Mucosa of stomach (tissue), 1 donor: ENCODE measurements around the gene STAT5A.
"Not testable (repeated sequence)": the region's sequence is repeated elsewhere in the genome, so short reads cannot be mapped to it uniquely, and the experiment has no call there.

Experiments
- H3K27me3 ChIP-seq: one replicate; pipeline ENCODE4 v1.7.0; 2013; ENCODE audit warnings: mild to moderate bottlenecking, low read length; ENCODE audit not compliant: control insufficient read depth, insufficient read depth
- H3K36me3 ChIP-seq: one replicate; pipeline ENCODE4 v1.7.0; 2013; ENCODE audit warnings: low read length; ENCODE audit not compliant: control insufficient read depth, insufficient read depth
- H3K4me1 ChIP-seq: one replicate; pipeline ENCODE4 v1.7.0; 2013; ENCODE audit warnings: mild to moderate bottlenecking, low read length; ENCODE audit not compliant: control insufficient read depth, insufficient read depth
- H3K4me3 ChIP-seq: one replicate; pipeline ENCODE4 v1.7.0; 2013; ENCODE audit warnings: low read length
- H3K9ac ChIP-seq: one replicate; pipeline ENCODE4 v1.7.0; 2013; ENCODE audit warnings: mild to moderate bottlenecking, low read length, moderate library complexity
- H3K9me3 ChIP-seq: one replicate; pipeline ENCODE4 v1.7.0; 2013; ENCODE audit warnings: mild to moderate bottlenecking, low read length, moderate library complexity; ENCODE audit not compliant: control insufficient read depth
- donor health status: Pancreatic carcinoma.

Gene STAT5A

GRCh38 chr17:42289611-42290181 is 1.4 kb downstream of the STAT5A start:
- Histone ChIP-seq H3K4me3 (no peak overlapping the region), H3K27me3 (peaks cover 4% of the 10 kb centered on the region), H3K36me3 (no peaks in the 10 kb centered on the region), H3K4me1 (peaks cover 27% of the 10 kb centered on the region), H3K9ac (no peak overlapping the region), H3K9me3 (no peaks in the 10 kb centered on the region)

GRCh38 chr17:42290577-42290976 is 2.3 kb downstream of the STAT5A start:
- H3K4me1 ChIP-seq = peaks cover 27% of the 10 kb centered on the region
- H3K4me3 ChIP-seq = no peak overlapping the region
- no peaks in the 10 kb centered on the region for H3K36me3 ChIP-seq
- peaks cover 4% of the 10 kb centered on the region for H3K27me3 ChIP-seq
- H3K9me3 ChIP-seq = no peaks in the 10 kb centered on the region
- H3K9ac ChIP-seq = no peak overlapping the region

- Histone ChIP-seq H3K9ac (no peak overlapping the region), H3K4me1 (peaks cover 27% of the 10 kb centered on the region), H3K27me3 (peaks cover 4% of the 10 kb centered on the region), H3K4me3 (no peak overlapping the region), H3K9me3 (no peaks in the 10 kb centered on the region), H3K36me3 (no peaks in the 10 kb centered on the region)
Observed at GRCh38 chr17:42291129-42291528, 2.8 kb downstream of the STAT5A start.

GRCh38 chr17:42294469-42295398 is 6.4 kb downstream of the STAT5A start:
- H3K27me3 ChIP-seq = no peaks in the 10 kb centered on the region
- H3K4me3 ChIP-seq = no peak overlapping the region
- no peaks in the 10 kb centered on the region for H3K36me3 ChIP-seq
- H3K9me3 ChIP-seq = no peaks in the 10 kb centered on the region
- H3K9ac ChIP-seq = no peak overlapping the region
- H3K4me1 ChIP-seq = no peaks in the 10 kb centered on the region

GRCh38 chr17:42296012-42296411 is 7.7 kb downstream of the STAT5A start:
- Histone ChIP-seq H3K4me3 (no peak overlapping the region), H3K36me3 (no peaks in the 10 kb centered on the region), H3K27me3 (no peaks in the 10 kb centered on the region), H3K4me1 (no peaks in the 10 kb centered on the region), H3K9ac (no peak overlapping the region), H3K9me3 (no peaks in the 10 kb centered on the region)

DNA sequence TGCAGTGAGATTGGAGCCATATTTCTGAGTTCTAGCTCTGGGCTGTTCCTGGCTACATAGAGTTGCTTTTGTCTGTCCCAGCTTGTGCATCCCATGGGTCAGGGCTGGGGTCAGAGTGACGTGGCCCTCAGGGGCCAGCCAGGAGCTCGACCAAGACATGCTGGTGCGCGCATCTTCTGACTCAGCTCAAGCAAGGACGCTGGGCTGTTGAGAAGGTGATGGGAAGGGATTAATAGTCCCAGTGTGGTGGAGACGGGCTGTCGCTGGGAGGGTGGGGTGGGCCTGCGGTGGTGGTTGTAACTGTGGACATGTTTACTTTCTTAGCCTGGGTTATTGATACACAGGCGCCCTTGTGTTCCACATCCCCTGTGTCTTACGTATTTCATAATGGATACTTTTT is 9.5 kb downstream of the STAT5A start:
- not testable (repeated sequence) for H3K4me1 ChIP-seq, H3K36me3 ChIP-seq, H3K9me3 ChIP-seq, H3K9ac ChIP-seq, H3K27me3 ChIP-seq, H3K4me3 ChIP-seq

DNA sequence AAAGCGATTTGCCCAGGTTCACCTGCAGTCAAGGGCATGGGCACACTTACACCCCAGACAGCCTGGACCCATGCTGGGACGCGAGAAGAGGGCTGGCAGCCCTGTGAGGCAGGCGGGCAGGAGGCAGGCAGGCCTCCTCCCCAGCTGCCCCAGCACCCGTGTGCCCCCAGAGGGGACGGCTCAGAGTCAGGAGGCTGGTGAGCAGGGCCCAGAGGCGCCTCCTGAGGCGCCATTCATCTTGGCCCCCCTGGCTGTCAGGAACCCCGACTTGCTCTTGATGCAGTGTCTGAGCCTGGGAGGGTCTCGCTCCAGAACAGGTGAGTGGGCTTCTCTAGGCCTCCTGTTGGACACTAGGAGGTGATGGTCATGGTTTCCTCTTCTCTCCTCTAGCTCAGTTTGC is 11.1 kb downstream of the STAT5A start:
- not testable (repeated sequence) for H3K9me3 ChIP-seq, H3K4me1 ChIP-seq, H3K36me3 ChIP-seq, H3K27me3 ChIP-seq, H3K9ac ChIP-seq, H3K4me3 ChIP-seq

DNA sequence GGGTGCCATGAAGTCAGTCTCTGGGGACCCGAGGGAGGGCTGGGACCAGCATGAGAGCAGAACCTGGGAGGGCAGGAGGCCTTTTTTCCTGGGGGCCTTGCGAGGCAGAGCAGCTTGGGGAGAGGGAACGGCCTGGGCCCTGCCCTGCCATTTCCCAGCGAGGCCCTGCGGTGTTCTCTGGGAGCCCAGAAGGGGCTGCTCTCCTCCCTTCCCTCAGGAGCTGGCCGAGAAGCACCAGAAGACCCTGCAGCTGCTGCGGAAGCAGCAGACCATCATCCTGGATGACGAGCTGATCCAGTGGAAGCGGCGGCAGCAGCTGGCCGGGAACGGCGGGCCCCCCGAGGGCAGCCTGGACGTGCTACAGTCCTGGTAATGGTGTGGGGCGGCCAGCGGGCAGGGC is 11.6 kb downstream of the STAT5A start:
- not testable (repeated sequence) for H3K9ac ChIP-seq, H3K36me3 ChIP-seq, H3K4me1 ChIP-seq, H3K27me3 ChIP-seq, H3K4me3 ChIP-seq, H3K9me3 ChIP-seq

GRCh38 chr17:42301022-42301421 is 12.7 kb downstream of the STAT5A start:
- H3K9ac ChIP-seq = no peak overlapping the region
- H3K36me3 ChIP-seq = peaks cover 9% of the 10 kb centered on the region
- no peaks in the 10 kb centered on the region for H3K4me1 ChIP-seq
- no peaks in the 10 kb centered on the region for H3K9me3 ChIP-seq
- H3K4me3 ChIP-seq = no peak overlapping the region
- H3K27me3 ChIP-seq = no peaks in the 10 kb centered on the region

GRCh38 chr17:42303694-42304093 is 15.4 kb downstream of the STAT5A start:
- H3K9me3 ChIP-seq = no peaks in the 10 kb centered on the region
- no peak overlapping the region for H3K9ac ChIP-seq
- H3K27me3 ChIP-seq = no peaks in the 10 kb centered on the region
- no peak overlapping the region for H3K4me3 ChIP-seq
- no peaks in the 10 kb centered on the region for H3K4me1 ChIP-seq
- peaks cover 14% of the 10 kb centered on the region for H3K36me3 ChIP-seq

DNA sequence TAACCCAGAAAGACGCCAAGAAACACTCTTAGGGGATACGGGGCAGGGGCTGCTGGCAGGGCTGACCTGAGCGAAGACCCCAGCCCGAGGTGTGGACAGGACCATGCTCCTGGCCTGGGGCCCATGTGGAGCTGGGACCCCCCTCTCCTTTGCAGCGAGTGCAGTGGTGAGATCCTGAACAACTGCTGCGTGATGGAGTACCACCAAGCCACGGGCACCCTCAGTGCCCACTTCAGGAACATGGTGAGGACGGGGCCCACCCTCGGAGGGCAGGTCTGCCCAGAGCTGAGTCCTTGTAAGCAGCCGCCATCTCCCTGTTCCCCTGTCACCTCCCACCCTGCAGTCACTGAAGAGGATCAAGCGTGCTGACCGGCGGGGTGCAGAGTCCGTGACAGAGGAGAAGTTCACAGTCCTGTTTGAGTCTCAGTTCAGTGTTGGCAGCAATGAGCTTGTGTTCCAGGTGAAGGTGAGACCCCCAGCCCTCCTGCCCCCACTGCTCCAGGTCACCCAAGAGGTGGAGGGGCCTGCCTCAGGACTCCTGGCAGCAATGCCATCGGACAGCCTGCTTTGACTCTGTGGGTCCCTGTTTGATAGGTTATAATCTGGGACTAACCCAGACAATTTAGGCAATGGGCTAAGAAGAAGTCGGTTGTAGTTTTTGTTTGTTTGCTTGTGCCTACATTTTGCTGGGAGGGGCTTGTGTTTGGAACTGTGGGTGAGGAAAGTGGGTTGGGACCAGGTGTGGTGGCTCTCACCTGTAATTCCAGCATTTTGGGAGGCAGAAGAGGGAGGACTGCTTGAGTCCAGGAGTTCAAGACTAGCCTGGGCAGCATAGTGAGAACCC is 16.1 kb downstream of the STAT5A start:
- H3K4me1 ChIP-seq = no peaks in the 10 kb centered on the region
- H3K4me3 ChIP-seq = no peak overlapping the region
- H3K9ac ChIP-seq = no peak overlapping the region
- no peaks in the 10 kb centered on the region for H3K9me3 ChIP-seq
- H3K27me3 ChIP-seq = no peaks in the 10 kb centered on the region
- H3K36me3 ChIP-seq = peaks cover 14% of the 10 kb centered on the region

- not testable (repeated sequence) for H3K27me3 ChIP-seq, H3K4me3 ChIP-seq, H3K4me1 ChIP-seq, H3K9me3 ChIP-seq, H3K9ac ChIP-seq
- peaks cover 14% of the 10 kb centered on the region for H3K36me3 ChIP-seq
Observed at GRCh38 chr17:42305031-42305330, 16.7 kb downstream of the STAT5A start.
